Mesenchymal stem cell (in vitro differentiated cells and primary cell): Measurements from ENCODE around the gene TOGARAM2.

Experiments
- DNase-seq: peaks from one replicate; pipeline ENCODE4 v3.0.0-alpha.2; 2013
- H2AFZ ChIP-seq: one replicate; pipeline ENCODE4 v1.6.1; 2013; ENCODE audit warnings: low read depth, mild to moderate bottlenecking, control low read depth, inconsistent platforms, low read length, moderate library complexity
- H2AK5ac ChIP-seq: 2 replicates; pipeline ENCODE4 v1.6.1; 2013; ENCODE audit warnings: low read length, moderate library complexity, mild to moderate bottlenecking, inconsistent platforms; ENCODE audit not compliant: severe bottlenecking
- H2BK120ac ChIP-seq: one replicate; pipeline ENCODE4 v1.6.1; 2013; ENCODE audit warnings: low read depth, mild to moderate bottlenecking, inconsistent platforms, low read length, moderate library complexity
- H2BK12ac ChIP-seq, 2 experiments: one replicate each; pipeline ENCODE4 v1.6.1; 2013; ENCODE audit warnings: inconsistent platforms in 2 of 2, low read length in 2 of 2, mild to moderate bottlenecking in 2 of 2, moderate library complexity in 2 of 2, control low read depth in 1 of 2
- H2BK15ac ChIP-seq: one replicate; pipeline ENCODE4 v1.6.1; 2013; ENCODE audit warnings: mild to moderate bottlenecking, low read depth, inconsistent platforms; ENCODE audit not compliant: poor library complexity, severe bottlenecking
- H2BK5ac ChIP-seq: 2 replicates; pipeline ENCODE4 v1.6.1; 2013; ENCODE audit warnings: low read depth, mild to moderate bottlenecking, low read length, control low read depth, inconsistent platforms; ENCODE audit not compliant: poor library complexity, severe bottlenecking
- H3K14ac ChIP-seq, 2 experiments: one replicate each; pipeline ENCODE4 v1.6.1; 2013; ENCODE audit warnings: inconsistent platforms in 2 of 2, low read length in 2 of 2, control low read depth in 1 of 2, mild to moderate bottlenecking in 1 of 2, moderate library complexity in 1 of 2
- H3K18ac ChIP-seq, 2 experiments: one replicate each; pipeline ENCODE4 v1.6.1; 2013; ENCODE audit warnings: inconsistent platforms in 2 of 2, low read length in 2 of 2, control low read depth in 1 of 2, low read depth in 1 of 2, mild to moderate bottlenecking in 1 of 2
- H3K23ac ChIP-seq, 2 experiments: one replicate each; pipeline ENCODE4 v1.6.1; 2013; ENCODE audit warnings: inconsistent platforms in 2 of 2, low read length in 2 of 2, mild to moderate bottlenecking in 2 of 2, moderate library complexity in 2 of 2, control low read depth in 1 of 2
- H3K27ac ChIP-seq: 2 replicates; pipeline ENCODE4 v1.5.1; 2013; ENCODE audit warnings: mild to moderate bottlenecking, moderate library complexity, low read length, control low read depth, inconsistent platforms; ENCODE audit not compliant: poor library complexity, severe bottlenecking
- H3K27me3 ChIP-seq, 2 experiments: 2 replicates each; pipeline versions ENCODE4 v1.6.1 to v1.7.0; 2013; ENCODE audit warnings: low read length in 2 of 2, mild to moderate bottlenecking in 2 of 2, moderate library complexity in 2 of 2, control low read depth in 1 of 2, inconsistent platforms in 1 of 2; ENCODE audit not compliant: control insufficient read depth in 1 of 2, insufficient read depth in 1 of 2
- H3K36me3 ChIP-seq, 2 experiments: 2 replicates each; pipeline versions ENCODE4 v1.6.1 to v1.7.0; 2013; ENCODE audit warnings: low read length in 2 of 2, control low read depth in 1 of 2, inconsistent platforms in 1 of 2, low read depth in 1 of 2, mild to moderate bottlenecking in 1 of 2; ENCODE audit not compliant: insufficient read depth in 2 of 2, control insufficient read depth in 1 of 2
- H3K4ac ChIP-seq, 2 experiments: one replicate each; pipeline ENCODE4 v1.6.1; 2013; ENCODE audit warnings: inconsistent platforms in 2 of 2, low read length in 2 of 2, mild to moderate bottlenecking in 2 of 2, moderate library complexity in 2 of 2, control low read depth in 1 of 2, low read depth in 1 of 2
- H3K4me1 ChIP-seq: 2 replicates; pipeline ENCODE4 v1.6.1; 2013; ENCODE audit warnings: low read depth, low read length, control low read depth; ENCODE audit not compliant: control insufficient read depth, insufficient read depth
- H3K4me2 ChIP-seq: 2 replicates; pipeline ENCODE4 v1.6.1; 2013; ENCODE audit warnings: low read length, mild to moderate bottlenecking, inconsistent platforms; ENCODE audit not compliant: poor library complexity, severe bottlenecking
- H3K4me3 ChIP-seq, 2 experiments: 2 replicates each; pipeline versions ENCODE4 v1.5.1 to v1.7.0; 2013; ENCODE audit warnings: low read length in 2 of 2, mild to moderate bottlenecking in 2 of 2, control low read depth in 1 of 2, low read depth in 1 of 2; ENCODE audit not compliant: insufficient read depth in 1 of 2
- H3K79me1 ChIP-seq: replicated peaks from 2 replicates; pipeline ENCODE4 v1.6.1; 2013; ENCODE audit warnings: mild to moderate bottlenecking, control low read depth, low read length, inconsistent platforms; ENCODE audit not compliant: poor library complexity, severe bottlenecking
- H3K9ac ChIP-seq: 2 replicates; pipeline ENCODE4 v1.7.0; 2013; ENCODE audit warnings: mild to moderate bottlenecking, low read length, moderate library complexity
- H3K9me3 ChIP-seq: 2 replicates; pipeline ENCODE4 v1.7.0; 2013; ENCODE audit warnings: mild to moderate bottlenecking, low read length; ENCODE audit not compliant: control insufficient read depth
- H4K8ac ChIP-seq: one replicate; pipeline ENCODE4 v1.6.1; 2013; ENCODE audit warnings: inconsistent platforms, mild to moderate bottlenecking, low read length, moderate library complexity
- H4K91ac ChIP-seq: one replicate; pipeline ENCODE4 v1.6.1; 2013; ENCODE audit warnings: mild to moderate bottlenecking, low read length, inconsistent platforms
- WGBS: methylation state at CpG from one replicate; pipeline ENCODE4 v1.1.7; 2013; ENCODE audit warnings: mixed read lengths; 5-methylcytosine and 5-hydroxymethylcytosine counted together

The TOGARAM2 gene

GRCh38 chr2:28997847-28998735 is 17.0 kb downstream of the TOGARAM2 start:
- Histone ChIP-seq H3K4me3 (no peak overlapping the region), H3K36me3 (no peaks in the 10 kb centered on the region), H3K23ac (no peak overlapping the region), H2BK120ac (no peak overlapping the region), H2AFZ (no peak overlapping the region), H2AK5ac (no peak overlapping the region), H4K91ac (no peak overlapping the region), H3K27ac (no peak overlapping the region), H2BK12ac (no peak overlapping the region), H2BK15ac (no peak overlapping the region), H3K9me3 (no peaks in the 10 kb centered on the region), H4K8ac (no peak overlapping the region), H3K4me2 (no peak overlapping the region), H3K9ac (no peak overlapping the region), H3K79me1 (no peaks in the 10 kb centered on the region), H3K27me3 (peaks cover 7 to 37% of the 10 kb centered on the region in 2 experiments), H3K4ac (no peak overlapping the region), H3K4me1 (no peaks in the 10 kb centered on the region), H3K14ac (no peak overlapping the region), H3K18ac (no peak overlapping the region), H2BK5ac (no peak overlapping the region)
- WGBS, result 94% methylated on average over 17 of the region's 17 CpGs
- no peak for DNase-seq

- Histone ChIP-seq H3K9me3 (no peaks in the 10 kb centered on the region), H3K27ac (no peak overlapping the region), H3K14ac (no peak overlapping the region), H4K91ac (no peak overlapping the region), H2BK5ac (no peak overlapping the region), H3K79me1 (no peaks in the 10 kb centered on the region), H2BK15ac (no peak overlapping the region), H3K36me3 (no peaks in the 10 kb centered on the region), H3K9ac (no peak overlapping the region), H4K8ac (no peak overlapping the region), H3K23ac (no peak overlapping the region), H2AK5ac (no peak overlapping the region), H3K4ac (no peak overlapping the region), H3K27me3 (peaks cover 7 to 24% of the 10 kb centered on the region in 2 experiments), H3K18ac (no peak overlapping the region), H2BK120ac (no peak overlapping the region), H3K4me1 (no peaks in the 10 kb centered on the region), H3K4me3 (no peak overlapping the region), H2AFZ (no peak overlapping the region), H3K4me2 (no peak overlapping the region), H2BK12ac (no peak overlapping the region)
- WGBS, result 54% methylated on average over 4 of the region's 7 CpGs
- no peak for DNase-seq
These were observed 19.4 kb downstream of the TOGARAM2 start for GRCh38 chr2:29000481-29000880.

GRCh38 chr2:29000956-29001355 is 19.9 kb downstream of the TOGARAM2 start:
- Histone ChIP-seq H3K23ac (no peak overlapping the region), H2BK12ac (no peak overlapping the region), H3K9me3 (no peaks in the 10 kb centered on the region), H3K14ac (no peak overlapping the region), H3K4me2 (no peak overlapping the region), H3K9ac (no peak overlapping the region), H2AK5ac (no peak overlapping the region), H3K27ac (no peak overlapping the region), H3K4me1 (no peaks in the 10 kb centered on the region), H2BK120ac (no peak overlapping the region), H3K4me3 (no peak overlapping the region), H3K36me3 (no peaks in the 10 kb centered on the region), H3K4ac (no peak overlapping the region), H2AFZ (no peak overlapping the region), H3K27me3 (peaks cover 4 to 20% of the 10 kb centered on the region in 2 experiments), H2BK15ac (no peak overlapping the region), H3K79me1 (no peaks in the 10 kb centered on the region), H4K91ac (no peak overlapping the region), H2BK5ac (no peak overlapping the region), H4K8ac (no peak overlapping the region), H3K18ac (no peak overlapping the region)
- DNase-seq, result no peak
- 95% methylated on average over 4 of the region's 5 CpGs for WGBS

DNA sequence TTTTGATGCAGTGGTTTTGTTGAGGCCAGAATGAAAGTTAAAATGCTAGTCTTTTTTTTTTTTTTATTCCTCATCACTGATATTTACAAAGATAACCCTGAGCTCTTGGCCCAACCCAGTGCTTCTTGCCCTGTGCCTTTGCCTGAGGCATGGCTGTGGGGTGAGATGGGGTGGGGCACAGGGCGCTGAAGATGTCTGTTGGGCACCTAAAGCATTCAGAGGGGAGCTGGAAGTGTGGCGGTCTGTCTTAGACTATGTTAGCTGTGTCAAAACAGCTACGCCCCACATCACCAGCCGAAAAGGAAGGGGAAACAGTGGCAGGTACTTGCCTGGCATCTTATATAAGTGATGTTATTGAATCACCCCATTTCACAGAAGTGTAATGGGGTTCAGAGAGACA is 20.7 kb downstream of the TOGARAM2 start:
- Histone ChIP-seq H3K14ac (no peak overlapping the region), H3K9me3 (no peaks in the 10 kb centered on the region), H3K27ac (no peak overlapping the region), H3K4me1 (no peaks in the 10 kb centered on the region), H2BK12ac (no peak overlapping the region), H2AK5ac (no peak overlapping the region), H3K4me3 (no peak overlapping the region), H3K18ac (no peak overlapping the region), H3K23ac (no peak overlapping the region), H4K8ac (no peak overlapping the region), H3K36me3 (no peaks in the 10 kb centered on the region), H3K27me3 (peaks cover 4 to 20% of the 10 kb centered on the region in 2 experiments), H2BK15ac (no peak overlapping the region), H2AFZ (no peak overlapping the region), H3K4me2 (no peak overlapping the region), H3K79me1 (no peaks in the 10 kb centered on the region), H3K4ac (no peak overlapping the region), H3K9ac (no peak overlapping the region), H2BK5ac (no peak overlapping the region), H4K91ac (no peak overlapping the region), H2BK120ac (no peak overlapping the region)
- DNase-seq, result no peak
- WGBS, result 90% methylated on average over 4 of the region's 4 CpGs
